ENCODE results near the gene CPXM2. TPM values are rescaled to one million over a fixed set of nuclear protein-coding genes. Genes with fewer than 3 reads are reported as not detected.

Gene CPXM2
- total RNA-seq, 1 experiment from 2014 or later = not detected

DNA sequence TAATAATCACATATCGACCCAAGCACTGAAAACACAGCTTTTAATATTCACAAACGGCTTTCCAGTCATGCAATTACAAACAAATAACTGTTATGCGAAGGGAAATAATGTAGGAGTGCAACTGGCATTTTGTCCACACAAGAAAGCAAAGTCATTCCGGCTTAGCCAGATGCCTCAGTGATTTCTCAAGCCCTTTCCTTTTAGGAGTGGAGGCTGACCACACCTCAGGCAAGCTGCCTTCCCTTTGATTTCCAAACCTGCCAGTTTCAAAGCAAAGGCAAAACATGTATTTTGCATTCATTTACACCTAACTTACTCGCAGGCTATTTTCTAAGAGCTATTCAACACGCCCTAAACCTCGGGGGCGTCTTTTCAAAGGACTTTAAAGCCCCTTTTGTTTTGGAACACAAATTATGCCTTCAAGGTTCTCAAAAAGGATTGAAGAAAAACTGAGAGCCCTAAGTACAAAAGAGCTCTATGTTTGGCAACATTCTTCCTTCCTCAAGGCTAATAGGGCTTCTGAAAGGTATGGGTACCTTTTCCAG is 109.6 kb downstream of the CPXM2 start:
- Mint-ChIP-seq H3K36me3 (ENCODE audit: insufficient read depth, unreplicated experiment) (no peaks in the 10 kb centered on the region), H3K9me3 (ENCODE audit: unreplicated experiment) (no peaks in the 10 kb centered on the region), H3K4me1 (ENCODE audit: low read depth, unreplicated experiment) (no peaks in the 10 kb centered on the region), H3K27ac (ENCODE audit: unreplicated experiment) (no peak overlapping the region), H3K27me3 (ENCODE audit: insufficient read depth, unreplicated experiment) (peaks cover 15% of the 10 kb centered on the region), H3K4me3 (ENCODE audit: unreplicated experiment) (no peak overlapping the region)
- TF ChIP-seq, protein P1, sequence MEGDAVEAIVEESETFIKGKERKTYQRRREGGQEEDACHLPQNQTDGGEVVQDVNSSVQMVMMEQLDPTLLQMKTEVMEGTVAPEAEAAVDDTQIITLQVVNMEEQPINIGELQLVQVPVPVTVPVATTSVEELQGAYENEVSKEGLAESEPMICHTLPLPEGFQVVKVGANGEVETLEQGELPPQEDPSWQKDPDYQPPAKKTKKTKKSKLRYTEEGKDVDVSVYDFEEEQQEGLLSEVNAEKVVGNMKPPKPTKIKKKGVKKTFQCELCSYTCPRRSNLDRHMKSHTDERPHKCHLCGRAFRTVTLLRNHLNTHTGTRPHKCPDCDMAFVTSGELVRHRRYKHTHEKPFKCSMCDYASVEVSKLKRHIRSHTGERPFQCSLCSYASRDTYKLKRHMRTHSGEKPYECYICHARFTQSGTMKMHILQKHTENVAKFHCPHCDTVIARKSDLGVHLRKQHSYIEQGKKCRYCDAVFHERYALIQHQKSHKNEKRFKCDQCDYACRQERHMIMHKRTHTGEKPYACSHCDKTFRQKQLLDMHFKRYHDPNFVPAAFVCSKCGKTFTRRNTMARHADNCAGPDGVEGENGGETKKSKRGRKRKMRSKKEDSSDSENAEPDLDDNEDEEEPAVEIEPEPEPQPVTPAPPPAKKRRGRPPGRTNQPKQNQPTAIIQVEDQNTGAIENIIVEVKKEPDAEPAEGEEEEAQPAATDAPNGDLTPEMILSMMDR (IDR thresholded peaks at IDR 0.05; ENCODE audit: insufficient read depth in 1 of 2, low read depth in 1 of 2, low read length in 1 of 2, severe bottlenecking in 1 of 2, unreplicated experiment in 1 of 2) = no peak
- POLR2A ChIA-PET = no interaction called here
- Histone ChIP-seq H3K4me1 (no peaks in the 10 kb centered on the region), H3K27me3 (replicated peaks; ENCODE audit: control insufficient read depth, insufficient read depth, low read length) (no peaks in the 10 kb centered on the region), H3K36me3 (ENCODE audit: control insufficient read depth, insufficient read depth, low read length) (no peaks in the 10 kb centered on the region), H3K4me3 (ENCODE audit: low read depth, low read length) (no peak overlapping the region), H3K9me3 (no peaks in the 10 kb centered on the region)
- intact Hi-C loops (cut with micrococcal nuclease; ENCODE audit: unreplicated experiment) = no loop called here
- CTCF ChIA-PET = no interaction called here
- no peak for DNase-seq
- BruUV-seq (replicated peaks) = no TSS peak

DNA sequence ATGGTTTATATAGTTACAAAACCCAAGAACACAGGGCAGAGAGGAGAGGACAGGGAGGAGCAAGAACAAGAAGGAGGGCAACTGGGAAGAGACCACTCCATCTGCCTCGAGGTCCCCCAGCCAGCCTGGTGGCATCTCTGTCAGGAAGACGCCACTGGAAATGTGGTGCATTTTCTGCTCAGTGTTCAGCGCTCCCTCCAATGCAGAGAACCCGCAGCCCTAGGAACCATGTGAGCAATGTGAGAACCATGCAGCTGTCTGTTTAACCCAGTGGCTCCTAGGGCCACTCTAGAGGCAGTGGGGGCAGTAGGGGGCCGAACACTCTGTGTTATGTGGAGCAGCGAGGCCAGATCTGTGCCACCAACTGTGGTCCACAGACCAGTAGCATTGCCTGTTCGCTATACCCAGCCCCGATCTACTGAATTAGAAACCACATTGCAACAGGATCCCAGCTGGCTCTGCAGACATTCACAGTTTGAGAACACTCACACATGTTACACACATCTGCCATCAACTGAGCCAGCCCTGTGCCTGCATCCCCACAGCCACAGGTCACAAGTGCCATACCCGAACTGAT is 110.2 kb downstream of the CPXM2 start:
- no peak overlapping the region for H3K27ac Mint-ChIP-seq (ENCODE audit: unreplicated experiment)
- H3K4me3 Mint-ChIP-seq (ENCODE audit: unreplicated experiment) = no peak overlapping the region
- Histone ChIP-seq H3K4me3 (ENCODE audit: low read depth, low read length) (no peak overlapping the region), H3K27me3 (replicated peaks; ENCODE audit: control insufficient read depth, insufficient read depth, low read length) (no peaks in the 10 kb centered on the region), H3K9me3 (no peaks in the 10 kb centered on the region), H3K36me3 (ENCODE audit: control insufficient read depth, insufficient read depth, low read length) (no peaks in the 10 kb centered on the region), H3K4me1 (no peaks in the 10 kb centered on the region)
- DNase-seq = no peak
- peaks cover 15% of the 10 kb centered on the region for H3K27me3 Mint-ChIP-seq (ENCODE audit: insufficient read depth, unreplicated experiment)
- ChIA-PET CTCF (no interaction called here), POLR2A (no interaction called here)
- no peaks in the 10 kb centered on the region for H3K4me1 Mint-ChIP-seq (ENCODE audit: low read depth, unreplicated experiment)
- intact Hi-C loops (cut with micrococcal nuclease; ENCODE audit: unreplicated experiment) = no loop called here
- BruUV-seq (replicated peaks) = no TSS peak
- no peaks in the 10 kb centered on the region for H3K36me3 Mint-ChIP-seq (ENCODE audit: insufficient read depth, unreplicated experiment)
- no peaks in the 10 kb centered on the region for H3K9me3 Mint-ChIP-seq (ENCODE audit: unreplicated experiment)
- TF ChIP-seq, protein P1 (IDR thresholded peaks at IDR 0.05; ENCODE audit: insufficient read depth in 1 of 2, low read depth in 1 of 2, low read length in 1 of 2, severe bottlenecking in 1 of 2, unreplicated experiment in 1 of 2) = no peak

DNA sequence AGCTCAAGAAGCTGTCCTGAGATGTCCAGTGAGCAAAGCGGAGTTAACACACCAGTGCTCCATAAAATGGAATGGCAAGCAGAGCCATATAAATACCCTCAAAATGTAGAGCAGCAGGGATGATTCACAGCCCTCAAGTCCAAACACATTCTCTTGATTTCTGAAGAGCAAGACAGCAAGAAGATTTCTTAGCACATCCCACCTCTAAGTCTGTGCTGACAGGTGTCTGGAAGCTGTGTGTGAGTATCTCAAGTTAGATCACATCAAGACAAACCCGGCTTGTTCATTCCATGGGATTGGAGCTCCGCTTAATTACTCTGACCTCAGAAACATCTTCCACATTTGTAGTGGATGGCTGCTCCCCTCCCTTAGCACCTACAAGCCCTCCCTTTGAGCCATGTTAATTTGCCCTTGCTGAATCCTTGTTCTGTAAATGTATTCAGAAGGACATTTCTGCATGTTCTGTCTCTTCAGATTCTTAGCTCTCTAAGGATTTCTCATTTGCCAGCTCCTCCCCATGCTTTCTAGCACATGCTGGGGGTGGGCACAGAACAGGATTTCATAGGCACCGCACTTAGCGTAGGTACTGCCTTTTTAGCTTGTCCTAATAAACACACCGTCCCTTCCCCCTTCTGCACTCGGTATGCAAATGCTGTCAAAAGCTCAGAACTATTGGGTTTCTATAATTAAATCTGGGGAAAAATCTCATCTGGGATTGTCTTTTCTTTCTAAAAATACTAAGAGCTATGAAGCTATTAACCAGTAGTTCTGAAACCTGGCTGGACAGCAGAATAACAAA is 112.7 kb downstream of the CPXM2 start:
- Mint-ChIP-seq H3K27me3 (ENCODE audit: insufficient read depth, unreplicated experiment) (peaks cover 18% of the 10 kb centered on the region), H3K36me3 (ENCODE audit: insufficient read depth, unreplicated experiment) (no peaks in the 10 kb centered on the region), H3K4me1 (ENCODE audit: low read depth, unreplicated experiment) (no peaks in the 10 kb centered on the region), H3K27ac (ENCODE audit: unreplicated experiment) (no peak overlapping the region), H3K4me3 (ENCODE audit: unreplicated experiment) (no peak overlapping the region), H3K9me3 (ENCODE audit: unreplicated experiment) (no peaks in the 10 kb centered on the region)
- Histone ChIP-seq H3K9me3 (no peaks in the 10 kb centered on the region), H3K4me1 (no peaks in the 10 kb centered on the region), H3K36me3 (ENCODE audit: control insufficient read depth, insufficient read depth, low read length) (no peaks in the 10 kb centered on the region), H3K27me3 (replicated peaks; ENCODE audit: control insufficient read depth, insufficient read depth, low read length) (no peaks in the 10 kb centered on the region), H3K4me3 (ENCODE audit: low read depth, low read length) (no peak overlapping the region)
- ChIA-PET CTCF (no interaction called here), POLR2A (no interaction called here)
- DNase-seq = no peak
- no TSS peak for BruUV-seq (replicated peaks)
- intact Hi-C loops (cut with micrococcal nuclease; ENCODE audit: unreplicated experiment) = no loop called here
- TF ChIP-seq, protein P1 (IDR thresholded peaks at IDR 0.05; ENCODE audit: insufficient read depth in 1 of 2, low read depth in 1 of 2, low read length in 1 of 2, severe bottlenecking in 1 of 2, unreplicated experiment in 1 of 2) = no peak

Measured in Caco-2 (cell line).